OCI-LY7 (cell line): Measurements from ENCODE around the gene TFCP2L1.

Experiments
- CTCF ChIP-seq: fragments of 200-600 bp; sonication (generic); conservative IDR thresholded peaks from 2 replicates; pipeline ENCODE4 v1.5.1; 2014; ENCODE audit warnings: mild to moderate bottlenecking, antibody characterized with exemption, low read length, moderate library complexity, mixed read lengths
- EZH2phosphoT487 ChIP-seq: fragments of 200-600 bp; sonication (generic); IDR thresholded peaks from 2 replicates; pipeline ENCODE4 v1.6.1; 2018; ENCODE audit warnings: low read depth, borderline replicate concordance, mild to moderate bottlenecking, mixed run types, antibody characterized with exemption, low read length, moderate library complexity, mixed read lengths

- no peak for TF ChIP-seq CTCF
- no peak for TF ChIP-seq EZH2phosphoT487
Measured at GRCh38 chr2:121235542-121235941, 49.5 kb downstream of the TFCP2L1 start.
